PC-9 (cell line): ENCODE results near the gene NKAIN2.

Experiments
- EZH2 ChIP-seq: fragments of 200-600 bp; sonication (generic); IDR thresholded peaks from 2 replicates; pipeline ENCODE4 v1.8.0; 2017; ENCODE audit warnings: antibody characterized with exemption, low read depth
- TF ChIP-seq, protein P1 (sequence below): fragments of 200-600 bp; sonication (generic); conservative IDR thresholded peaks from 2 replicates; pipeline ENCODE4 v1.6.1; 2017; ENCODE audit warnings: mixed run types, antibody characterized with exemption, mild to moderate bottlenecking, moderate library complexity

DNA sequence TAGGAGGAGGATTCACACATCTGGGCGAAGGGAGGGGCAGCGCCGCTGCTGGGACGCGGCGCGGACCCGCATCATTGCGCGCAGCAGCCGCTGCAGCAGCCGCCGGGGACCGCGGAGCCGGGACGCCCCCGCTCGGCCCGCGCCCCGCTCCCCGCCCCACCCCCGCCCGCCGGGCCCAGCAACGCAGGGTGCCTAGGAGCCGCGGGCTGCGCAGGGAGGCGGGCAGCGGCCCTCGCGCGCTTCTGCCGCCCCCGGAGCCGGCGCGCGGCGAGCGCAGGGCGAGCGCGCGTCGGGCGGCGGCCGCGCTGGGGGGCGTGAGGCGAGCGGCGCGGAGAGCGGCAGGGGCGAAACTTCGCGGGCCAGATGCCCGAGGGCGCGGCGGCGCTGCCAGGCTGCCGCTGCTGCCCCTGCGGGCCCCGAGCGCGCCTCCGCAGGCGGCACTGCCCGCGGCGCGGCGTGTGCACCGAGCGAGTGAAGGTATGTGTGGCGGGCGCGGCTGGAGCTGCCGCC is at the start of gene NKAIN2:
- TF ChIP-seq, protein P1, sequence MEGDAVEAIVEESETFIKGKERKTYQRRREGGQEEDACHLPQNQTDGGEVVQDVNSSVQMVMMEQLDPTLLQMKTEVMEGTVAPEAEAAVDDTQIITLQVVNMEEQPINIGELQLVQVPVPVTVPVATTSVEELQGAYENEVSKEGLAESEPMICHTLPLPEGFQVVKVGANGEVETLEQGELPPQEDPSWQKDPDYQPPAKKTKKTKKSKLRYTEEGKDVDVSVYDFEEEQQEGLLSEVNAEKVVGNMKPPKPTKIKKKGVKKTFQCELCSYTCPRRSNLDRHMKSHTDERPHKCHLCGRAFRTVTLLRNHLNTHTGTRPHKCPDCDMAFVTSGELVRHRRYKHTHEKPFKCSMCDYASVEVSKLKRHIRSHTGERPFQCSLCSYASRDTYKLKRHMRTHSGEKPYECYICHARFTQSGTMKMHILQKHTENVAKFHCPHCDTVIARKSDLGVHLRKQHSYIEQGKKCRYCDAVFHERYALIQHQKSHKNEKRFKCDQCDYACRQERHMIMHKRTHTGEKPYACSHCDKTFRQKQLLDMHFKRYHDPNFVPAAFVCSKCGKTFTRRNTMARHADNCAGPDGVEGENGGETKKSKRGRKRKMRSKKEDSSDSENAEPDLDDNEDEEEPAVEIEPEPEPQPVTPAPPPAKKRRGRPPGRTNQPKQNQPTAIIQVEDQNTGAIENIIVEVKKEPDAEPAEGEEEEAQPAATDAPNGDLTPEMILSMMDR, result no peak
- TF ChIP-seq EZH2, result no peak; the same call in 1 of the 2 replicates
